Measurements from ENCODE around the gene YTHDC2. TPM values are rescaled to one million over a fixed set of nuclear protein-coding genes. Genes with fewer than 3 reads are reported as not detected.

YTHDC2 gene
- total and polyA plus RNA-seq, 2 of the 13 experiments (the other 11 are each of a cell fraction or from before 2014, with no cell fraction given): 6.7 to 17.8 TPM

- TF ChIP-seq ATF7-NPFF (CRISPR knock-in tag; IDR thresholded peaks at IDR 0.05; ENCODE audit: low read depth): no peak
- peak; percentile 55; the same call in 1 of the 2 replicates for TF ChIP-seq CEBPB (IDR thresholded peaks at IDR 0.05; ENCODE audit: borderline replicate concordance, low read depth, low read length)
- TF ChIP-seq NBN (conservative IDR thresholded peaks at IDR 0.05): no peak
- TF ChIP-seq ARNT (IDR thresholded peaks at IDR 0.05): no peak
Observed at GRCh38 chr5:113507601-113508000, 5.9 kb upstream of the YTHDC2 start (continued).

GRCh38 chr5:113508756-113509155 is 4.7 kb upstream of the YTHDC2 start:
- POLR2A ChIA-PET: no interaction called here

More at GRCh38 chr5:113508756-113509155, 4.7 kb upstream of the YTHDC2 start:
- in situ Hi-C loops (cut with HindIII; ENCODE audit: extremely low pct_ligation_motif_present, low pct_unique_long_range_greater_than_20kb): loop anchor here (25.0 kb wide), 1 partner anchor 471 kb away; no protein-coding TSS in a partner anchor
- Histone ChIP-seq H3K4me1 (ENCODE audit: insufficient read depth, low read length) (peaks cover 17% of the 10 kb centered on the region), H3K27ac (ENCODE audit: extremely low read length, insufficient read depth, low read length) (no peak overlapping the region), H4K20me1 (ENCODE audit: insufficient read depth, low read length) (no peaks in the 10 kb centered on the region), H3K79me2 (ENCODE audit: insufficient read depth, low read length) (no peaks in the 10 kb centered on the region), H3K9me3 (ENCODE audit: low read length) (no peaks in the 10 kb centered on the region), H3K9ac (ENCODE audit: insufficient read depth, low read depth, low read length) (no peak overlapping the region), H3K4me2 (ENCODE audit: low read depth, low read length) (no peak overlapping the region), H3K36me3 (replicated peaks in 1 of 2; ENCODE audit: control insufficient read depth in 1 of 2, insufficient read depth in 2 of 2, low read length in 2 of 2) (no peaks in the 10 kb centered on the region), H3K27me3 (ENCODE audit: control insufficient read depth in 1 of 2, insufficient read depth in 2 of 2, low read length in 2 of 2) (no peaks in the 10 kb centered on the region; a peak in 1 of 5 replicates), H3K4me3 (replicated peaks in 1 of 3; ENCODE audit: insufficient read depth in 1 of 3, low read depth in 2 of 3, low read length in 3 of 3) (no peak overlapping the region), H2AFZ (ENCODE audit: low read length) (no peak overlapping the region)
- no peak for ATAC-seq
- CTCF ChIA-PET (ENCODE audit: low intra/inter-chr PET ratio, low total read pairs): no interaction called here
- no peak for DNase-seq (ENCODE audit: low spot score)
- no TSS peak for BruUV-seq (replicated peaks)
- no peak for FAIRE-seq
- no peak for TF ChIP-seq JUNB (CRISPR knock-in tag; IDR thresholded peaks at IDR 0.05; ENCODE audit: borderline replicate concordance)
- no peak for TF ChIP-seq HNRNPLL (IDR thresholded peaks at IDR 0.05; ENCODE audit: low read depth, low read length, poor library complexity, severe bottlenecking)
- no peak for TF ChIP-seq TBP (CRISPR knock-in tag; IDR thresholded peaks at IDR 0.05)
- no peak for TF ChIP-seq NFE2L1 (CRISPR knock-in tag; IDR thresholded peaks at IDR 0.05; ENCODE audit: borderline replicate concordance)
- no peak for TF ChIP-seq ZNF331 (CRISPR knock-in tag; IDR thresholded peaks at IDR 0.05)
- no peak for TF ChIP-seq ATF4 (CRISPR knock-in tag; IDR thresholded peaks at IDR 0.05)
- no peak for TF ChIP-seq ZC3H13 (CRISPR knock-in tag; IDR thresholded peaks at IDR 0.05)
- intact Hi-C loops (cut with micrococcal nuclease; ENCODE audit: unreplicated experiment): no loop called here

All from HepG2 (cell line).